Gastrocnemius medialis (tissue), 4 donors: ENCODE results near the gene STARD8.

ENCODE experiments used
- CTCF ChIP-seq, 5 experiments: fragments of 450-650 bp in 3 of 5; fragments of 200-600 bp in 2 of 5; sonication (generic) in 2 of 5; IDR thresholded peaks in 4 of 5; conservative IDR thresholded peaks in 1 of 5; 1 replicate in 4 of 5; 2 replicates in 1 of 5; pipeline ENCODE4 v1.5.1; 2016 to 2019; ENCODE audit warnings: antibody characterized with exemption in 5 of 5, mild to moderate bottlenecking in 3 of 5, moderate library complexity in 3 of 5
- POLR2A ChIP-seq, 2 donors: fragments of 450-650 bp; IDR thresholded peaks; one replicate each; pipeline ENCODE4 v1.6.1; 2017; ENCODE audit warnings: antibody characterized with exemption in 2 of 2, mild to moderate bottlenecking in 2 of 2, moderate library complexity in 2 of 2

GRCh38 chrX:68598841-68599240 is 48.6 kb upstream of the STARD8 start:
- no peak for TF ChIP-seq CTCF (IDR thresholded peaks at IDR 0.05 in 4 of 5, conservative IDR thresholded peaks at IDR 0.05 in 1 of 5)
- no peak for TF ChIP-seq POLR2A (IDR thresholded peaks at IDR 0.05)
